ENCODE results near the gene ABCB9.
"Not testable (repeated sequence)": the region's sequence is repeated elsewhere in the genome, so short reads cannot be mapped to it uniquely, and the experiment has no call there.

The ABCB9 gene

GRCh38 chr12:122965851-122966742 is at the start of gene ABCB9:
TSS of gene ABCB9 (minus strand) at chr12:122966463. CDS start at chr12:122960235, 6,228 bp downstream.
- peak; percentile 86 for DNase-seq

DNA sequence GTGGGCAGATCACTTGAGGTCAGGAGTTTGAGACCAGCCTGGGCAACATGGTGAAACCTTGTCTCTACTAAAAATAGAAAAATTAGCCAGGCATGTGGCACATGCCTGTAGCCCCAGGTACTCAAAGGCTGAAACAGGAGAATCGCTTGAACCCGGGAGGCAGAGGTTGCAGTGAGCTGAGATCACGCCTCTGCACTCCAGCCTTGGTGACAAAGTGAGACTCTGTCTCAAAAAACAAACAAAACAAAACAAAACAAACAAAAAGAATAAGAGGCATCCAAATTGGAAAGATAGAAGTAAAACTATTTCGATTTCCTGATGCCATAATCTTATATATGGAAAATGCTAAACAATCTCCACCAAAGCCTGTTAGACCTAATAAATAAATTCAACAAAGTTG is 48.2 kb upstream of the ABCB9 start:
- not testable (repeated sequence) for DNase-seq

- no peak for DNase-seq
These were observed 47.2 kb upstream of the ABCB9 start for GRCh38 chr12:123013185-123014095.

DNA sequence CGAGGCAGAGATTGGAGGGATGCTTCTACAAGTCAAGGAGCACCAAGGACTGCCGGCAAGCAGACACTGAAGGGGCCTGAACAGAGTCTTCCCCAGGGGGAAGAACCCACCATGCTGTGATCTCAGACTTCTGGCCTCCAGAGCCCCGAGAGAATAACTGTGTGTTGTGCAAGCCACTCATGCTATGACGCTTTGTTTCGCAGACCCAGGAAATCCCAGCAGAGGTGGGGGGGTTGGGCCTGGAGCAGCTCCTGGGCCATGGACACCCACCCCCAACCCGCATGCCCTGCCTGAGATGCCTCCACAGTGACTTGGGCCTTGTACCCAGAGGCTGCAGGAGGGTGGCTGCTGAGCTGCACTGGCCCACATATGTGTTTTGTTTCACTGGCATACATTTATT is 45.4 kb upstream of the ABCB9 start:
- no peak for DNase-seq

GRCh38 chr12:123010681-123011080 is 44.4 kb upstream of the ABCB9 start:
- DNase-seq, result no peak

DNA sequence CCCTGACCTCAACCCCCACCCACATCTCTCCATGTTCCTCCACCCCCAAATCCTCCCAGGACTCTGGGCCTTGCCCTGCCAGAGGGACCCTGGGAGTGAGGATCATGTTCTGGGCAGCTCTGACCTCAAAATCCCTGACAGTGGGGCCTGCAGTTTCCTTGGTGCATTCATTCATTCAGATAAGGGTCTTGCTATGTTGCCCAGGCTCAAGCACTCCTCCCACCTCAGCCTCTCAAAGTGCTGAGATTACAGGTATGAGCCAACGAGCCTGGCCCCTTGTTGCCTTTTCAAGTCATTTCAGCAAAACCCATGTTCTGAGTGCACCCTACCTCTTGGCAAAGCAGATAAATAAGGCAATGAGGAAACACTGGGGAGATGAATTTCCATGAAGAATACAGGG is 43.8 kb upstream of the ABCB9 start:
- no peak for DNase-seq

- no peak for DNase-seq
These were observed 40.7 kb upstream of the ABCB9 start for GRCh38 chr12:123006977-123007376.

DNA sequence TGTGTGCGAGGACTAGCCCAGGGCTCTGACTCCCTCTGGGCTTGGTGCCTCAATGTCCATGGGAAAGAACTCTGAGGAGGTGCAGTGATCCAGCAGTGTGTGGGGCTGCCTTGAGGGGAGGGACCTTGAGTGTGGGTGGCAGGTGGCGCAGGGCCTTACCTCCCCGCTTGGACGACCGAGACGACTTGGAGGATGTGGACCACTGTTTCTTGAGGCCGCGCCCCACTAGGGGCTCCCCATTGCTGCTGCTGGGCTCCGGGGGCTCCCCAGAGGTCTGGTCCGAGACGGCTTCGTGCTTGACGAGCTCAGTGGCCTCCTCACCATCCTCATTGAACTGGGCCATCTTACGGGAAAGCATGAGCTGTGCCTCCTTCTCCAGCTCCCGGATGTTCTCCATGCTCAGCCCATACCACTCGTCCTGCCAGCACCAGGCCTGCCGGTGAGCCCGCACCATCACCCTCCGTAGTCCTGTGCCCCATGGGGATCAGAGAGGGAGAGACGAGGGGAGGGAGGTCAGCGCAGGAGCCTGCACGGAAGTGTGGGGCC is 38.9 kb upstream of the ABCB9 start:
- no peak for DNase-seq

GRCh38 chr12:123004287-123004686 is 38.0 kb upstream of the ABCB9 start:
- no peak for DNase-seq

- DNase-seq, result no peak
These were observed 37.0 kb upstream of the ABCB9 start for GRCh38 chr12:123003257-123003656.

DNA sequence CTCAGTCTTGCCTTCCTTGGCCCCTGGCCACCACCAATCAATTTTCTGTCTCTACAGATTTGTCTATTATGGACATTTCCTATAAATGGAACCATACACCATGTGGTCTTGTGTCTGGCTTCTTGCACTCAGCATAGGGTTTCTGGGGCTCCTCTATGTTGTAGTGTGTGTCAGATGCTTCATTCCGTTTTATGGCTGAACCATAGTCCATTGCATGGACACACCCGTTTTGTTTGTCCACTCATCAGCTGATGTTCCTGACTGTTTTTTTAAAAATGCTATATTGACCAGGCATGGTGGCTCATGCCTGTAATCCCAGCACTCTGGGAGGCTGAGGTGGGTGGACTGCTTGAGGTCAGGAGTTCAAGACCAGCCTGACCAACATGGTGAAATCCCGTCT is 35.2 kb upstream of the ABCB9 start:
- no peak for DNase-seq

DNA sequence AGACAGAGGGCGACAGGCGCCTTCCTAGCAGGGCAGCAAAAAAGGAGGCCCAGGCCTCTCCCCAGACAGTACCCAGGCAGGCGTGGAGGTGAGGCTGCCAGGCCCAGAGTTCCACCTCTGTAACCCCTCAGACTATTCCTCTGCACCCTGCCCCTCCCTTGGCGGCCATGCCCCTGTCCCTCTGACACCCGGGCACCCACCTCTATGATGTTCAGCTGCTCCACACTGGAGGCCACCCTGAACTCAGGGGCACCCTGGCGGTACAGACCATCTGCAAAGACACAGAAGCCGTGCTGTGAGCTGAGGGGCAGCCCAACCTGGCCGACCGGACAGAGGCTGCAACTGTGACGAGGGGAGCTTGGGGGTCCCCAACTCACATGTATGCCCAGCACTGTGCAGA is 34.3 kb upstream of the ABCB9 start:
- no peak for DNase-seq

DNA sequence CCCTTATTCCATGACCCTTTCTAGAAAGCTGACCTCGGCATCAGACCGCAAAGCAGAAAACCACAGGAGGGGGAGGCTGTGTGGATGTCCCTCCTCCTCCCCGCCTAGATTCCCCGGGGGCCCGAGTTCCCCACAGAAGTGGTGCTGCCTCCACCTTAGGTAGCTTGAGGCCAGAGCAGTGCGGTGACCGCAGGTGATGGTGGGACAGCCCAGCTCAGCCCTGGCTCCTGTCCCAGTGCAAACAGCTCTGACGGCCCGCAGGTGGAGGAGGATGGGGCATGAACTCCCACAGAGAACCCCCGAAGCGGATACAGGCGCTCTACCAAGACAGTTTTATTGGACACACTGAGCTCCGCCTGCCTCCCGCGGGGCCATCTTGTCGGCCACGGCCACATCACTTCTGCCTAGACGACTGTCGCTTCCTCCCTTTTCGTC is 33.7 kb upstream of the ABCB9 start:
- DNase-seq, result no peak

- DNase-seq, result no peak
These were observed 33.1 kb upstream of the ABCB9 start for GRCh38 chr12:122999196-122999946.

- DNase-seq, result no peak
These were observed 32.1 kb upstream of the ABCB9 start for GRCh38 chr12:122998316-122998715.

DNA sequence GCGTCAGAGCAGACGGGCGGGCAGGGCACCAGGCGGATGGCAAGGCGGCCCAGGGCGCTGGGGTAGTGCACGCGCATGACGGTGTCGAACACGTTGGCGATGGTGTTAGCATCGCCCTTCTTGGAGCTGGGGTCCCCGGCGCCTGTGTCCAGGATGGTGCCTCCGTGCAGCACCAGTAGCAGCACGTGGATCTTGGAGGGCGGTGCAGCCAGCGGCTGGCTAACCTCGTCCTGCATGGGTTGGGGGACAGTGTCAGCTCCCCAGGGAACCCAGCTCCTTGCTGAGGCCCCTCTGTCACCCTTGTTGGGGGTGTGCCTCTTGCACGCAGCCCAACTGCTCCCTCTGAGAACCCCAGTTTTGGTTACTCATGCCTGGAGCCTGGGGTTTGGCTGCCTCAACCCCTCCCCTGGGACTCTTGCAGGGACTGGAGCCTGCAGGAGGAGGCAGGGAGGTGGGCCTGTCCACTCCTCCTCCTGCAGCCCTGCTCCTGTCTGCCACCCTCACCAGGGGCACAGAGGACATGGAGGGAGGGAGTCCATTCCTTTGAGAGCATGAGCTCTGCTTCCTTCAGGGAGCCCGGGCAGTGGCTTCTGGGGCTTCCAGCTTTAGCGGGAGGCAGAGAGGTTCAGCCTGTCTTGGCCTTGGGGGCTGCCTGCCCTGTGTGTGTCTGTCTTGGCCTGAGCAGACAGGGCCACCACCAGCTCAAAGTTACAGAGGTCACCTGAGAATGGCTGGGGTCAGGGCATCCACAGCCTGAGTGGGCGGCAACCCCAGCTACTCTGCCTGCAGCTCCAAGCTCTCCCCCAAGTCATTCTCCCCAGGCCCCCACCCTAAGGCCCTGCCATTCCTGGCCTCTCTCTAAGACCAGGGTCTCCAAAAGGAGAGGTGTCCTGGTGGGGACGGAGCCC is 31.3 kb upstream of the ABCB9 start:
- DNase-seq, result no peak

GRCh38 chr12:122996621-122997342 is 30.5 kb upstream of the ABCB9 start:
- no peak for DNase-seq

GRCh38 chr12:122996188-122996601 is 29.9 kb upstream of the ABCB9 start:
- no peak for DNase-seq

DNA sequence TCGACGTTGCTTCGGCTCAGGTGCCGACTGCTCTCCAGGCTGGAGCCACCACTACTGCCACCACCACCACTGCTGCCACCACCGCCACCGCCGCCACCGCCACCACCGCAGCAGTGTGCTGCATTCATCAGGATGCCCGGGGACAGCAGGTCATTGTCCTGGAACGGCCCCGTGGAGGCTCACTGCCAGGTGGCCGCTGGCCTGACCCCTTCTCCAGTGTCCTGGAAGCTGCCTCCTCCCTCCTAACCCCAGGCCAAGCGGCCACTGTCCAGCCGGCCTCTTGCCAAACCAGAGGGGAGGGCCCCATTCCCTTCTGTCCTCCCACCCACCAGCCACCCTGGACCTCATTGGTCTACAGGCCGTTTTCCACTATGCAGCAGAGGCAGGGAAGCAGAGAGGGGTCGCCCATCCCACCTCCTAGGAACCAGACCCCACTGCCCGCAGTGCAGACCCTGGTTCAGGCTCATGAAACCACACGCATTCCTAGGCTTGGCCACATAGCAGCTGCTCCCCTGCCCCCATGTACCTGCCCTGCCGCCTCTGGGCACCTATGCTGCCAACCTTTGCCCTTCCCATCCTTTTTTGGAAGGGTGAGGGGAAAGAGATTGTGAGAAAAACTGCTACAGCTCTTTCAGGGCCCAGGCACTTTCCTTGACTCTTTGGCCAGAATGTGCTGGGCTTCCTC is 29.4 kb upstream of the ABCB9 start:
- no peak for DNase-seq
